ENCODE results near the gene KRTAP2-2.
"Not testable (repeated sequence)": the region's sequence is repeated elsewhere in the genome, so short reads cannot be mapped to it uniquely, and the experiment has no call there.

The KRTAP2-2 gene

DNA sequence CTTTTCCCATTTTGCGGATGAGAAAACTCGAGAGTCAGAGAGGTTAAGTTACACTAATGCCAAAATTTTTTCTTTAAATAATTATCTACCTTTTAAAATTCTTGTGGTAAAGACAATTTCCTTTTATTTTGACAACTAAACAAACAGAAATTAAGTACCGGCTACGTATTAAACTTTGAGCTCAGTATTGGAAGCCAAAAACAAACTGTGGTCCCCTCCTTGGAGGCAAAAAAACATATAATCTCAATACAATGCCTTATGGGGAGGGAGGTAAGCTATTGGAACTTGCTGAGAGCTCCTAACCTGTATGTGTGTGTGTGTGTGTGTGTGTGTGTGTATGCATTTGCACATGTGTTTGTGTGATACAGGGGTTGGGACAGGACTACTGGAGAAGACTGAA lies 8.4 kb upstream of the KRTAP2-2 start:
- DNase-seq, result no peak

DNA sequence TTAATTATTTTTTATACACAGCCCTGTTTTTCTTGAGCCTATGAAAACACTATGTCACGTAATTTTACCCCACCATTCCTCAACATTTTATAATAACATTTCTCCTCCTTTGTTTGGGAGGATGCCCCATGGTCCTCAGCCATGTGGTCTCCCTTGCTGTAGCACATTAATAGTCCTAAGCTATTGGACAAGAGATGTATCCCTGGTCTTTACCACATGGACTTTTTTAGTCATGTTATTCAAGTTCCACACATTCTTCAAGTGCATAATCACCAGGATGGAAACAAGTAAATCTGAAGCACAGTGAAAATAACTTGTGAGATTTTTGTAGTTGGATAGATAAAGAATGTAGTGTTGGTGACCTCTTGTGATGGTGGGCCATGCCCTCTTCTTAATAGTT lies 6.9 kb upstream of the KRTAP2-2 start:
- peak; percentile 98 for DNase-seq

DNA sequence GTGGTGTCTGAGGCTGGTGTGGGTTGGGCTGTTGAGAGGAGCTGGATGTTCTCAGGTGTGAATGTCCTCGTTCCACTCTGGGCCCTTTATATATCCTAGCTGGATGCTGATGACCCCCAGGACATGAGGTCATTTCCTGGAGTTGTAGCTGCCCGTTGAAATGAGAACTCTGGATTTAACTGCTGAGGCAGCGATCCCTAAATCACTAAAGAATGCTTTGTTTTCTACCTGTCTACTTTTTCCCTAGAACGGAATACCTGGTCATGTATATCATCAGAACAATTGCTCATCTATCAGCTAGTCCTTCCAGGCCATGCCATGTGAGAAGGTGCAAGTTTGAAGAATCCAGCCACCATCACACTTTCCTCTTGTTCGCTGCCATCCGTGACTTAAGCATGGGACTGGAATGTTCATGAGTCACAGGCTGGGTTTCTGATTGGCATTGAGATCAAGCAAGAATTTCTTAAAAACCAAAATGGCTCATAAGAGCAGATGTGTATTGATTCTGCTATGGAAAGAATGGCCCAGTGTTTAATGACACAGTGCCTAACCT lies 5.1 kb upstream of the KRTAP2-2 start, which contains the start of gene KRTAP2-3:
Gene KRTAP2-3, minus strand, starts transcription at position 63 of the 553 bp plus-strand sequence. CDS start 64 bp downstream, outside the sequence.
- DNase-seq, result peak; percentile 98

DNA sequence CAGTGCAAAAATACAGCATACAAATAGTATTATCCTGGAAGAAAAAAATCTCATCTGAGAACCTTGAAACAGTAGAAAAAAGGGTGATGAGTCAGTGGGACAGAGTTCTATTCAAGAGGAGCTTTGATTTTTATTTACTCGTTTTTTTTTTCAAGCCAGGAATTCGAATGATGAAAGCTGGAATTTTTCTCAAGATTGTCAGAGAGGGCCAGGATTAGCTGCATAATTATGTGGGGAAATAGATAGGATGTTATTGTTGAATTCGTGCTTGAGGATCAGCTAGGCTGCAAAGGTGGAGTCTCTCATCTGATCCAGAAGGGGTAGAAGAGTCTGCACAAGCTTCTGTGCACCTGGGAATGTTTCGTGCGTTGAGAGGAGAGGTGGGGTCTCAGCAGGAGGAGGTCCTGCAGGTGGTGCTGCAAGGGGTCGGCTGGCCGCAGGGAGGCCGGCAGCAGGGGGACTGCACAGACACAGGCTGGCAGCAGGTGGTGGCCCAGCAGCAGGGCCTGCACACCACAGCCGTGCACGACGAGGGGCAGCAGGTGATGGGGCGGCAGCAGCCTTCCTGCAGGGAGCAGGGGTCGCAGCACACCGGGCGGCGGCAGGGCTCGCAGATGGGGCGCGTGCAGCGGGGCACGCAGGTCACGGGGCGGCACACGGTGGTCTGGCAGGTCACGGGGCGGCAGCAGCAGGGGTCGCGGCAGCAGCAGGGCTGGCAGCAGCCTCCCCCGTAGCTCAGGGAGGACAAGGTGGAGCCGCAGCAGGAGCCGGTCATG lies 4.4 kb upstream of the KRTAP2-2 start:
- peak; percentile 96 for DNase-seq

DNA sequence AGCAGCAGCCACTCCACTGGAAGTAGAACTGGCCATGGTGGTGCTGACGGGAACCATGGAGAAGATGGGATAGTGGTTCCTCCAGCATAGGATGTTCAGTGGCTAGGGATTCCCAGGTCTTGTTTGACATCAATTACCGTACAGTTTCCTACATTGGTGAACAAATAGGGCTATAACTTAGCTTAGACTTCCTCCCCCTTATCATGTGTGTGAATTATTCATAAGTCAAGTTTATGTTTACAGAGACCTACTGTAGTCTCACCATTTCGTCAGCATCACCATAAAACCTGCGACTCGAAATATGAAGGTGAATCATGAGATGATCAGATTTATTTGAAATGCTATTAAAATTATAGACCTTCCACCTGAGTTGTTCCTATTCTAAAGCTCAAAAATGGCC lies 3.7 kb upstream of the KRTAP2-2 start:
- DNase-seq, result no peak

DNA sequence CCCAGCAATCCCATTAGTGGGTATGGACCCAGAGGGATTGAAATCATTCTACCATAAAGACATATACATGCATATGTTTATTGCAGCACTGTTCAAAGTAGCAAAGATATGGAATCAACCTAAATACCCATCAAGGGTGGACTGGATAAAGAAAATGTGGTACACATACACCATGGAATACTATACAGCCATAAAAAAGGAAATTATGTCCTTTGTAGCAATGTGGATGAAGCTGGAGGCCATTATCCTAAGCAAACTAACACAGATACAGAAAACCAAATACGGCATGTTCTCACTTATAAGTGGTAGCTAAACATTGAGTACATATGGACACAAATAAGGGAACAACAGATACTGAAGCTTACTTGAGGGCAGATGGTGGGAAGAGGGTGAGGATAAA lies 2.5 kb upstream of the KRTAP2-2 start:
- DNase-seq, result no peak

DNA sequence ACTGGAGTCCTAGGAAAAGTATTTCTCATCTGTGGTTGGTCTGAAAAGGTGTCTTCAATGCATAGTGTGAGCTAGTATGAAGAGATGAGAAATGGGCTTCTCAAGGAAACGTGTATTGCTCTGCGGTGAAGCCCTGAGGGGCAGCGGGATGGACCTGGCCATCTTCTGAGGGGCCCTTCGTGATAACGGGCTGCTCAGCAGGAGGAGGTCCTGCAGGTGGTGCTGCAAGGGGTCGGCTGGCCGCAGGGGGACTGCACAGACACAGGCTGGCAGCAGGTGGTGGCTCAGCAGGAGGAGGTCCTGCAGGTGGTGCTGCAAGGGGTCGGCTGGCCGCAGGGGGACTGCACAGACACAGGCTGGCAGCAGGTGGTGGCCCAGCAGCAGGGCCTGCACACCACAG lies 474 bp downstream of the KRTAP2-2 start:
- not testable (repeated sequence) for DNase-seq

DNA sequence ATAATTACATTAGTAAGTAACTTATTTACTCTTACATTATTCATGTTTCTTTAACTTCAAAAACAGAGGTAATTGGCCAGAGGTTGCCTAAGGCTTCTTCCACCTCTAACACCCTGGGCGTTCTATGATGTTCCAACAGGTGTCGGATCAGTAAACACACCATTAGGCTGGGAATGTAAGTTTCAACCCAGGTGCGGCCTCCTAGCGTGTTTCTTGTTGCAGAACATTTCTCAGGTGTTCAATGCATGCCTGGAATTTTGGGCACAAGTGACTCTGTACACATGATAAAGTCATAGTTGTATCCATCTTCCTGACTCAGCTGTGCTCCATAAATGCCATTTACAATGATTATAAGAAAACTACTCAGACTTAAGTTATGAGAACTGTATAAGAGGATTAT lies 1.0 kb downstream of the KRTAP2-2 start:
- DNase-seq, result no peak

DNA sequence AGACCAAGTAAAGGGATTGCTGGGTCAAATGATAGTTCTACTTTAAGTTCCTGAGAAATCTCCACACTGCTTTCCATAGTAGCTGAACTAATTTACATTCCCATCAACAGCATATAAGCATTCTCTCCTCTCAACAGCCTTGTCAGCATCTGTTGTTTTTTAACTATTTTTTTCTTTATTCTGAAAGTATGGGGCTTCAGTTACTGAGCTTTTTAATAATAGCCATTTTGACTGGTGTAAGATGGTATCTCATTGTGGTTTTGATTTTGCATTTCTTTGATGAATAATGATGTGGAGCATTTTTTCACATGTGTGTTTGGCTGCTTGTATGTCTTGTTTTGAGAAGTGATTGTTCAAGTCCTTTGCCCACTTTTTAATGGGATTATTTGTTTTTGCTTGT lies 2.5 kb downstream of the KRTAP2-2 start:
- DNase-seq, result peak; percentile 68

DNA sequence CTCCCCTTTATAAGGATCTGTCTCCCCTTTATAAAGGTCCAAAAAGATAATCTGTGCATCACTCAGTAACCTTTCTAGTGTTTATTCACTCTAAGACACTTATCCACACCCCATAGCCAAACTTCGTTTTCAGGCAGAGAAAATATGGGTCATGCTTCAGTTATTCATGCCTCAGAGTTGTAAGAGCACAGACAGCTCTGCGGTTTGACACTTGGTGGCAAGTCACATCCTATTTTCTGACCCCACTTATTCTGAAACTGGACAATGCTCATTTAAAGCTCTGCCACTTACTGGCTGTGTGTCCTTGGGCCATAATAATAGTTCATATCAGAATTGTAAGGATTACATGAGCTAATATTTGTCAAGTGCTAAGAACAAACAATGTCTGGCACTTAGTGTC lies 5.9 kb downstream of the KRTAP2-2 start:
- peak; percentile 70 for DNase-seq

DNA sequence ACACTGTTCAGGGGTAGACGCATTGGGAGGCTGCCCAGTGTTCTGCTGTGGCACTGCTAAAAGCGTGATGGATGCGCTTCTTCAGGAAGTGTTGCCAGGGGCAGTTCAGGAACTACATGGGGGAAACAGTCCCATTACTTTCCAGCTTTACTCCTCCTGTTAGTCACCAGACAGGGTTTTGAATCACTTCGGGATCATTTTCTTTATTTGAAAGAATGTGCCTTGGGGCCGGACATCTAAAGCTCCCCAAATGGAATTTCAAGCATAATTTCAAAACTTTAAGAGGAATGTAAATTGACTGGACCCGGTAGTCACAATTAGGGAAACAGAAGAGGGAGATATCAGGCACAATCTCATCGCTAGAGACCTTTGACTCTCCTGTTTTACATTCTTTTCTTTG lies 6.6 kb downstream of the KRTAP2-2 start:
- peak; percentile 80 for DNase-seq

DNA sequence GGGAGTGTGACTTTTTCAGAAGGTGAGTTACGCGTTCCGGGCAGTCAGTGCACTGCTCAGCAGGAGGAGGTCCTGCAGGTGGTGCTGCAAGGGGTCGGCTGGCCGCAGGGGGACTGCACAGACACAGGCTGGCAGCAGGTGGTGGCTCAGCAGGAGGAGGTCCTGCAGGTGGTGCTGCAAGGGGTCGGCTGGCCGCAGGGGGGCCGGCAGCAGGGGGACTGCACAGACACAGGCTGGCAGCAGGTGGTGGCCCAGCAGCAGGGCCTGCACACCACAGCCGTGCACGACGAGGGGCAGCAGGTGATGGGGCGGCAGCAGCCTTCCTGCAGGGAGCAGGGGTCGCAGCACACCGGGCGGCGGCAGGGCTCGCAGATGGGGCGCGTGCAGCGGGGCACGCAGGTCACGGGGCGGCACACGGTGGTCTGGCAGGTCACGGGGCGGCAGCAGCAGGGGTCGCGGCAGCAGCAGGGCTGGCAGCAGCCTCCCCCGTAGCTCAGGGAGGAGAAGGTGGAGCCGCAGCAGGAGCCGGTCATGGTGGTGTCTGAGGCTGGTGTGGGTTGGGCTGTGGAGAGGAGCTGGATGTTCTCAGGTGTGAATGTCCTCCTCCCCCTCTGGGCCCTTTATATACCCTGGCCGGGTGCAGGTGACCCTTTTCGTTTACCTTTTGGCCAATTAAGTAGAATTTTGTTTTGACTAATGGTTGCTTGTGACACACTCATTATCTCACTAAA lies 8.1 kb downstream of the KRTAP2-2 start, which contains the start of gene KRTAP2-1:
Gene KRTAP2-1, minus strand, starts transcription at position 582 of the 731 bp plus-strand sequence. Its CDS starts 49 bp downstream, at position 533.
- DNase-seq, result not testable (repeated sequence)

DNA sequence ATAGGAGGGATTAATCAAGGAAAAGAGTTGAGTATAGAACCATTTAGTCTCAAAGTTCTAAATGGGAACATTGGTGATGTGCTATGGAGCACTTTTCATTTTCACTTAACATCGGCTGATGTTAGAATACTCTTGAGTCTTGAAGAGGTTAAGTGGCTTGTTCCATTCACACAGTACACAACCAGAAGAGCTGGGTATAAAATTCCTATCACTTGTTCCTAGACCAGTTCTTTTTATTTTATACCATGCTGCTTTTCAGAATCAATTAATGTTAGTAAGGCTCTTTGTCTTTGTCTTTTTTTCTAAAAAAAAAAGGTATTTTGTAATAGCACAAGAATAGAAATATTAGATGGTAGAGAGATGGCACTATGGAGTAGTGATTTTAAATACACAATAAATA lies 12.1 kb downstream of the KRTAP2-2 start:
- no peak for DNase-seq

DNA sequence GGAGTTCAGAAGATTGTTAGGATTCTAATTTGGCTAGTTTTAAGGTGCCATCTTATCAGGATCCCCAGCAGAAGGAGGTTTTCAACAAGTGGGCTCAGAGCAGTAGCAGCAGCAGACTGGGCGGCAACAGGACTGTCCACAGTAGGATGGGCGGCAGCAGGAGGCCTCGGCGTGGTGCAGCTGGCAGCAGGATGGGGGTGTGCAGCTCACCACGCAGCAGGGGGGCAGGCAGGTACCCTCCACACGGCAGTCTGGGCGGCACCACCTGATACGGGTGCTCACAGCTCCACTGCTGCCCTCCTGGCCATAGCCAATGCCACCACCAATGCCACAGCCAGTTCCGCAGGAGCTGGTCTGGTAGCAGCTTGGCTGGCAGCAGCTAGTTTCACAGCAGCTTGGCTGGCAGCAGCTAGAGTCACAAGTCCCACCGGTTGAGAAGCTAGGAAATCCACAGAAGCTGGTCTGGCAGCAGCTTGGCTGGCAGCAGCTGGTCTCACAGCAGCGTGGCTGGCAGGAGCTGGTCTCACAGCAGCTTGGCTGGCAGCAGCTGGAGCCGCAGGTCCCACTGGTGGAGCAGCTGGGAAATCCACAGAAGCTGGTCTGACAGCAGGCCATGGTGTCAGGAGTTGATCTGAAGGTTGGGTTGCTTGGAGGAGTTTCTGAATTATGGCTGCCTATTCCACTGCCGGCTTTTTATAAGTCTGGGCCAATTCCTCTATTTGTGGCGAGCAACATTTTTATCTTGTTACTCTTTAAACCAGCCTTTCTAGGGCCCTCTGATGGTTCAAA lies 14.1 kb downstream of the KRTAP2-2 start, which contains the start of gene KRTAP1-1:
Gene KRTAP1-1, minus strand, starts transcription at position 668 of the 789 bp plus-strand sequence. Its CDS starts 53 bp downstream, at position 615.
- DNase-seq, result not testable (repeated sequence)

DNA sequence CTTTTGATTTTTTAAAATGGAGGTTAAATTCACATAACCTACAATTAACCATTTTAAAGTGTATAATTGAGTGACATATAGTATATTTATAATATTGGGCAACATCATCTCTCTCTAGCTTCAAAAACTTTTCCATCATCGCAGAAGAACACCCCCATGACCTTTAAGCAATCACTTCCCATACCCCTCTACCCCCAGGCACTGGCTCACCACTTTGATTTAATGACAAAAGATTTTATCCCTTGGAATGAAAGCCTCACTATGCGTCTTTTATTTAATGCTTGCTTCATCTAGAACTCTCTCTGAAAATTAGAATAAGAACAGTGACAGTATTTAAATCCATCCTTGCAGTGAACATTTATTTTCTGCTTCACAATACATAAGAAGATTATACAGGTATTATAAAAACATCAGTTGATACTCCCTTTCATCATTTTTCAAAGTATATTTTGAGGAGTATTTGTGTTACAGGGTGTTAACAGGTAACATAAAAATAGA lies 17.1 kb downstream of the KRTAP2-2 start:
- no peak for DNase-seq

DNA sequence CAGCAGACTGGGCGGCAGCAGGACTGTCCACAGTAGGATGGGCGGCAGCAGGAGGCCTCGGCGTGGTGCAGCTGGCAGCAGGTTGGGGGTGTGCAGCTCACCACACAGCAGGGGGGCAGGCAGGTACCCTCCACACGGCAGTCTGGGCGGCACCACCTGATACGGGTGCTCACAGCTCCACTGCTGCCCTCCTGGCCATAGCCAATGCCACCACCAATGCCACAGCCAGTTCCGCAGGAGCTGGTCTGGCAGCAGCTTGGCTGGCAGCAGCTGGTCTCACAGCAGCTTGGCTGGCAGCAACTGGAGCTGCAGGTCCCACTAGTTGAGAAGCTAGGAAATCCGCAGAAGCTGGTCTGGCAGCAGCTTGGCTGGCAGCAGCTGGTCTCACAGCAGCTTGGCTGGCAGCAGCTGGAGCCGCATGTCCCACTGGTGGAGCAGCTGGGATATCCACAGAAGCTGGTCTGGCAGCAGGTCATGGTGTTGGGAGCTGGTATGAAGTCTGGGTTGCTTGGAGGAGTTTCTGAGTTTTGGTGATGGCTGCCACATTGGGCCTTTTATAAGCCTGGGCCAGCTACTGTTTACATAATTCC lies 20.6 kb downstream of the KRTAP2-2 start, which contains the start of gene KRTAP1-3:
Gene KRTAP1-3, minus strand, starts transcription at position 529 of the 590 bp plus-strand sequence. Its CDS starts 53 bp downstream, at position 476.
- not testable (repeated sequence) for DNase-seq

DNA sequence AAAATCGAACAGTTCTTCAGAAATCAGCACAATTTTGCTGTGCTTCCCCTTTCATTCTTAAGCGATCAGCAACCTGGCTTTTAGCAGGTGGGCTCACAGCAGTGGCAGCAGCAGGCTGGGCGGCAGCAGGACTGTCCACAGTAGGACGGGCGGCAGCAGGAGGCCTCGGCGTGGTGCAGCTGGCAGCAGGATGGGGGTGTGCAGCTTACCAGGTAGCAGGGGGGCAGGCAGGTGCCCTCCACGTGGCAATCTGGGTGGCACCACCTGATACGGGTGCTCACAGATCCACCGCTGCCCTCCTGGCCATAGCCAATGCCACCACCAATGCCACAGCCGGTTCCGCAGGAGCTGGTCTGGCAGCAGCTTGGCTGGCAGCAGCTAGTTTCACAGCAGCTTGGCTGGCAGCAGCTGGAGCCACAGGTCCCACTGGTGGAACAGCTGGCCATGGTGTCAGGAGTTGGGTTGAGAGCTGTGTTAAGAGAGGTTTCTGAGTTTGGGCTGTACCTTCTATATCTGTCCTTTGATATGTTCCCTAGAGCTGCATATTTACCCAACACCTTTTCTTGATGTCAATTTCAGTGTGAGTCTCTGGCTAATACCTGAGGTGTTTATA lies 25.3 kb downstream of the KRTAP2-2 start, which contains the start of gene KRTAP1-4:
Gene KRTAP1-4, minus strand, starts transcription at position 563 of the 613 bp plus-strand sequence. Its CDS starts 117 bp downstream, at position 446.
- no peak for DNase-seq

DNA sequence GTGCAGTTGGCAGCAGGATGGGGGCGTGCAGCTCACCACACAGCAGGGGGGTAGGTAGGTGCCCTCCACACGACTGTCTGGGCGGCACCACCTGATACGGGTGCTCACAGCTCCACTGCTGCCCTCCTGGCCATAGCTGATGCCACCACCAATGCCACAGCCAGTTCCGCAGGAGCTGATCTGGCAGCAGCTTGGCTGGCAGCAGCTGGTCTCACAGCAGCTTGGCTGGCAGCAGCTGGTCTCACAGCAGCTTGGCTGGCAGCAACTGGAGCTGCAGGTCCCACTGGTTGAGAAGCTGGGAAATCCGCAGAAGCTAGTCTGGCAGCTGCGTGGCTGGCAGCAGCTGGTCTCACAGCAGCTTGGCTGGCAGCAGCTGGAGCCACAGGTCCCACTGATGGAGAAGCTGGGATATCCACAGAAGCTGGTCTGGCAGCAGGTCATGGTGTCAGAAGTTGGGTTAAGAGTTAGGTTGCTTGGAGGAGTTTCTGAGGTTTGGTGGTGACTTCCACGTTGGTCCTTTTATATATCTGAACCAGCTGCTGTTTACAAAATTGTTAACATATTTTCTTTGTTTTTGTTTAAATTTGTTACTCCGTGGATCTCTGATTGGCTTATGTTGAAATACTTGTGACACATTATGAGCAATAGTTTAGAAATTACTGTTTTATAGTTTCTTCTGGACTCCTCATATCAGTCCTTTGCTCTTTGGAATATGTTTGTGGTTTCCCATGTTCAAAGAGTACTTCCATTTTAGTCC lies 28.1 kb downstream of the KRTAP2-2 start, which contains the start of gene KRTAP1-5:
Gene KRTAP1-5, minus strand, starts transcription at position 494 of the 757 bp plus-strand sequence. Its CDS starts 53 bp downstream, at position 441.
- peak; percentile 75 for DNase-seq

DNA sequence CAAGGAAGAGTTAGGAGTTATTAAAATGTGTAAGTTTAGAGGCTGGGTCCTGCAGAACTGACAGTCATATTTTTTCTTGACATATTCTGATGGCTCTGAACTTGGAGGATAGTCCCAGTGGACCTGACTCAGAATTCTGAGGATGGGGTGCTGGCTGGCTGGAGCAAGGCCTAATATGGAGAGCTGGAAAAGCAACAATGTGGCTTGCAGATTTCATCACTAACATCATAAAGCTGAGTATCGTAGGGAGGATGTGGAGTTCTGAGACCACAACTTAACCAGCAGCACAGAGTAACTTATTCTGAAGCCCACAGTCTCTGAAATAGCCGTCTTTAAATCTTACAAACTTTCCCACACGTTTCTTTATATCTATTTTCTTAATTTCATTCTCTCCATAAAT lies 30.3 kb downstream of the KRTAP2-2 start:
- peak; percentile 65 for DNase-seq

DNA sequence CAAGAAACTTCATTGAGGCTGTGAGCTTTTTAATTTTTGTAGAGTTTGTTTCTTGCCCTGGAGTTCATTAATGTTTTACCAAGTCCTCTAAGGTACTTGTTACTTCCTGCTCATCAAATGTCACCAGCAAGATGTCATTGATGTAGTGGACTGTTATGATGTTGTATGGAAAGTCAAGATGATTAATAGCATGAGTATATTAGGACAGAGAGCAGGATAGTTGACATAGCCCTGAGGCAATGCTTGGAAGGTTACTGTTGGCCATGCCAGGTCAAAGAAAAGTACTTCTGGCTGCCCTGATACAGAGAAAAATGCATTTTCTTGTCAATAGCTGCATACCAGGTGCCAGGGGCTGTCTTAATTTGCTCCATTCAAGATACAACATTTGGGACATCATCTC lies 34.7 kb downstream of the KRTAP2-2 start:
- no peak for DNase-seq

Measured in fibroblast of skin of right biceps (primary cell).